Left hindlimb (tissue), 1 donor: ENCODE data around the gene LRRC34.

Experiments
- DNase-seq: peaks from one replicate; pipeline ENCODE4 v3.0.0-alpha.2; 2018

The LRRC34 gene

DNA sequence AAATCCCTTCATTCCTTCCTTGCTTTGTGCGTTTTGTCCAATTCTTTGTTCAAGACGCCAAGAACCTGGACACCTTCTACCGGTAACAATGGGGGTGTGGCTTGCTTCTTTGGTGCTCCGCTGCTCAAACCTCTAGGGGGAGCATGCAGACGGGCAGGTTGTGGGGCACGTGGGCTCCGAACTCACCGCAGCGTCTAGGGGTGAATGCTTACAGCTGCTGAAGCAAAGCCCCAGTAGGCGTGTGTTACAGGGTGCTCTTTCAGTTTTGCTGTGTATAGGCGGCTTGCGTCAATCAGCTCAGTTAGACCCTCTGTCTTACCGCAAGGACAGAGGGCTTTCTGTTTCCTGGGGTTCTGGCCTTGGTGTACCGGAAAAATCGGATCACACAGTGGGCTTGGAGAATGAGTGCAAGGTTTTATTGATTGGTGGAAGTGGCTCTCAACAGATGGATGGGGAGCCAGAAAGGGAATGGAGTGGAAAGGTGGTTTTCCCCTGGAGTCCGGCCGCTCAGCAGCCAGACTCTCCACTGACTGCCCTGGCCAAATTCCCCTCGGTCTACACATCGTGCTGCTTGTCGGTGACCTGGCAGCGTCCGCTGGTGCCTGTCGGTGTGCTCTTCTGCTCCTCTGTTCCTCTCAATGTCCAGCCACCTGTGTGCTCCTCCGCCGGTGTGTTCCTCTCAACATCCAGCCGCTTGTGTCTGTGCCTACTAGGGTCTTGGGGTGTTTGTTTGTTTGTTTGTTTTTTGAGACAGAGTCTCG is 1.2 kb upstream of the LRRC34 start:
- DNase-seq = peak; percentile 36

DNA sequence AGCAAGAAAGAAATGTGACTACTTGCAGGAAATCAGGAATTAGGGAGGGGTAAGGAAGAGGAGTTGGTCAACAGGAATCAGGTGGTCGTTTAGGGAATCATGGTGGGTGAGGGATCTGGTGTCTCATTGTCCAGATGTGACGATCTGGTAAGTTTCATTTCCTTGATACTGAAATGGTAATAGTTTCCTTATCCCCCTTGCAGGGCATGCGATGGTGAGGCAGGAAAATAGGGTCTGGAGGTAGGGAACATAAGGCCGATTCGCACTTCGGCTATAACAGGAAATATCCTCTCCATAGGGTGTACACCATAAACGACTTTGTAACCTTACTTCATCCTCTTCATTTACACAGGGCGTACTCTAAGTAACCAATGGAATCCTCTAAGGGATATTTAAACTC is 574 bp upstream of the LRRC34 start:
- DNase-seq = no peak

DNA sequence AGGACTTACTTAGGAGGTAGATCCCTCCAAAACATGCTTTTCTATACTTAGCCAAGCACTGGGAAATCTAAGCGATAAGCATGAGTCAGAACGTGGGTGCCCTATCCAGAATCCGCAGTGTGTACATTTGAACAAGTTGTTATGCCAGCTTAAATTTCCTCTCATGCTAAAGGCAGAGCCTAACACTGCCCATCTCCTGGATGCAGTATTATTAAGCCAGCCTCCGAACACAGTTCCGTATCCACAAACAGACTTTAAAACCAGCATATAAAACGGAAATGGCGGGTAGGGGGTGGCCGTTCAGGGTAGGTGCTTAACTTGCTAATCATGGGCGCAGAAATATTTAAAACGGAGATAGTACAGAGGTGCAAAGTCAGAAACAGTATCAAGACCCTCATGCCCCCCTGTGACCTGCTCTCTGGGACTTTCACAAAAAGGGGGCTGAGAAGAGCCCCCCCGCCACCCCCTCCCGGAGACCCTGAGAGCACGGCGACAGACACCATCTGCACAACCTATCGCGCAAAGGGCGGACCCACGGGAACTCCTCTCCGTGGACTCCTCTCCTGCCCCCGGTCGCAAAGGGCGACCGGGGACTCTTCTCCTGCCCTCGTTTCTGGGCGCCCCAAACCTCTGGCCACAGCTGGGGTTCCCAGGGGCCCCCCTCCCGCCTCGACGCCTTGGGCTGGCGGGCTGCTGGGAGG is 923 bp downstream of the LRRC34 start:
- peak; percentile 49 for DNase-seq

DNA sequence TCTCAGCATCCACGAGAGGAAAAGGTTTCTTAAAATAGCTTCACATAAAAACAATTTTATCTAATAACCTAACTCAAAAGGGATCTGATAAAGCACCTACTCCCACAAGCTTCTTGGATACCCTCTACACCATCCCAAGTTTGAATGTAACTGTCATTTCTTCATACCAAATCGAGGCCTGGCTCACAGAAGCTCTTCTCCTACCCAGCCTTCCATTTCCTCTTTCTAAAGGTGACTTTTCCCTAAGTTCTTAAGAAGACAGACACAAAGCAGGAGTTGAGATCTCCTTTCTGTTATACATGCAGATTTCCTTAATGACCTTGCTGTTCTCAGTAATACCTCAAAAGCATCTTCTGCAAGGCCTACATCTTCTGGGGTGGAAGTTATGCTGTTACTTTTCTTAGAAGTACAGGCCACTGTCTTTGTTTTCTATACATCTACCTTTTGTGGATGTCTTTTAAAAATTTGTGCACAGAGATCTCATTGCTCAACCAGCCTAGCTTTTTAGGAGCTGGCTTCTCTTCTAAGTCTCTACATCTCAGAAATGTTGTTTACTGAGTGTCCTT is 3.4 kb downstream of the LRRC34 start:
- no peak for DNase-seq

DNA sequence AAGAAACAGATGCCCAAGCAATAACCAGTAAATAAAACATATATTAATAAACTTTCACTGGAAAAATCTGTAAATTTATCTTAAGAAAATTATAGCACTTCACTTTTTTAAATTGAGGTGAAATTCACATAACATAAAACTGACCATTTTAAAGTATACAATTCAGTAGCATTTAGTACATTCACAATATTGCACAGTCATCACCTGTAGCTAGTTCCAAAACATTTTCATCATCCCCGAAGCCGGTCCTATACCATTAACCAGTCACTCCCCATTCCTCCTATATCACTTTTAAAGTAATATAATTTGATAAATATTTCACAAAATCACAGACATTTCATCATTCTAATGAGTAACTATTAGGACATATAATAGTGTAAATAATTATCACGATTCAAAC is 8.0 kb downstream of the LRRC34 start:
- DNase-seq = no peak

DNA sequence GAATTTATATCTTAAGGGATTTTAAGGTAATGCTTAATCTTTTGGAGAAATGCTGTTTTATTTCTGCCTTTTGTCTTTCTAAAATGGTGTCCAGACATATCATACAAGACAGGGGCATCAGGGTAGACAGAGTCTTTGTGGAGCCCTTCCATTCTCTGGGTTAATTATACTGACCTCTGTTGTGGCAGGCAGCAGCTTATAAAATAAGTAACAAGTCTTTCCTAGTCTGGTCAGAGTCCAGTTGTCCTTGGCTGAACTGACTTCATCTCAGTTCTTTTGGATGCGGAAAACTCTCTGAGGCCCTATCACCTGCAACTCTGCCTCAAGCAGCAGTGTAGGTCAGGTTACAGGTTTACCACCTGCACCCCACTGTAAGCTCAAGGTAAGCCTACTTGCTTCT is 20.3 kb downstream of the LRRC34 start:
- DNase-seq = no peak

DNA sequence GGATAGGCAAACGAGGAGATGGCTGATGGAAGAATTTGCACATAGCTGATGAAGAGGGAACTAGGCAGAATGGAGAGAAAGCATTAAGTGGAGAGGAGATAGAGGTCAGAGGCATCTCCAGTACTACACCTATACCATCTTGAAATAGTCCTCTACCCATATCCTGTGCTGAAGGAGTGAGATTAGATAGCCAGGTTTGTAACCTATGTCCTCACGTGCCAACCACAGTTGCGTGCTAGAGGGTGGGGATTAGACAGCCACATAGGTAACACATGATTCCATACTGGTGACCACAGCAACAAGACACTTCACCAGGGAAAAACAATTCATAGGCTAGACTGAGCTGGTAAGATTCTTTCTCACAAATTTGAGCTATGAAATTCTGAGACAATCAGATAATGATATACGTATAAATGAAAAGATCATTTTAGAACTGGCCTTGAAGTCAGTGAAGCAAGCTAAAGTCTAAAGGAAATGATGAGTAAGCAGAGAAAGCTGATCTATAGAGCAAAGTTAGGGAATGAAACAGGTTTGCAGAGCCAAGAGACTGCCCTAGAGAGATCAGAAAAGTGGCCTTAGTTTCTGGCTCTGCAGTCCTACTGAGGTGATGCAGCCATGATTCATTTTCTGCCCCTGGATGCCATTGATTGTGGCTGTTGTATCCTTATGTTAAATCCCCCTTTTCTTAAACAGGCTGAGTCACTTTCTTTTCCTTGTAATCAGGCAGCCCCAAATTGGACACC is 21.8 kb downstream of the LRRC34 start:
- no peak for DNase-seq

DNA sequence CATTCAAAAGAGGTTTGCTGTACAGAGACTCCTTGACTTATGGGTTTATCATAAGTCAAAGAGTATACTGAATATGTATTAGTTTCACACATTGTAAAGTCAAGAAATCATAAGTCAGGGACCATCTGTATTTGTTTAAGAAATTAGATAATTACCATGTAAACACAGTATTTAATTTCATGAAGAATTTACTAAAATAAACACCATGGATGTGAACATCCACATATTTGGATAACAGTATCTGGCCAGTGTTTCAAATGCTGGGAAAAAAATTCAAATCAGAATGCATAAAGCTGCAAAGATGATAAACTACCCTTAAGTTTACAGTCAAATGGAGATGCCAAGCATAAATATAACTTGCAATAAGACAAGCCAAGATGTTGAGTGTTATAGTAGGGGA is 22.5 kb downstream of the LRRC34 start:
- no peak for DNase-seq

DNA sequence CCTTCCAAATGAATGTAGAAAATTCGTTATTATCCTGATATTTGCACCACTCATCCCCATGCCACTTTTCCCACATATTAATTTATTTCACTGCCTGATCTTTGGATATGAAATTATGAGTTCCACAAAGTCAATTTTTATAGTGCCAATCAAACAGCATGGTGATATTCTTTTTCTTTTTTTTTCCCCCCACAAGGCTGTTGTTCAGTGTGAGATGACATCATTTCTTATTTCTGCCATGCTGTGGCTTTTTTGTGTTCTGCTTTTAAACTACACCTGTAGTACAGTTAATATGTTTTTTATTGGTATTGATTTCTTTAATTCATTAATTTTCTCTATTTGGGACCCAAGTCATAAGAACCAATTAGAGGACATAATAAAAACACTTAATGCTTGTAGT is 24.9 kb downstream of the LRRC34 start:
- no peak for DNase-seq

DNA sequence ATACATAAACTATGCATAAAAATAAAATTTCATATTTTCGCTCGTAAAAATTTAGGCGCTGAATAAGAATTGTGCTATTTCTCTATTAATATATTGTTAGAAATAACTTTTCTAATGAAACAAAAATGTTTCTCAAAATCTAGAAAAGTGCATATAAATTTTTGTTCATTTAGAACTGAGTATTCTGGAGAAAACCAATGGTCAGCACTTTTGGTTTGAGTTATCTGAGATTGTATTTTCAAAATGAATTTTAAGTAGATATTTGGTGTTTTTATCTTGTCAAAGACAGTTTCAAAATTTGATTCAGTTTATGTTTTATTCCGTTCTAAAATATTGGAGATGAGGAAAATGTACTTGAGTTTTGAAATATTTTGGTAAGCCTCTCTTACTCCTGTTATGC is 25.6 kb downstream of the LRRC34 start:
- no peak for DNase-seq

DNA sequence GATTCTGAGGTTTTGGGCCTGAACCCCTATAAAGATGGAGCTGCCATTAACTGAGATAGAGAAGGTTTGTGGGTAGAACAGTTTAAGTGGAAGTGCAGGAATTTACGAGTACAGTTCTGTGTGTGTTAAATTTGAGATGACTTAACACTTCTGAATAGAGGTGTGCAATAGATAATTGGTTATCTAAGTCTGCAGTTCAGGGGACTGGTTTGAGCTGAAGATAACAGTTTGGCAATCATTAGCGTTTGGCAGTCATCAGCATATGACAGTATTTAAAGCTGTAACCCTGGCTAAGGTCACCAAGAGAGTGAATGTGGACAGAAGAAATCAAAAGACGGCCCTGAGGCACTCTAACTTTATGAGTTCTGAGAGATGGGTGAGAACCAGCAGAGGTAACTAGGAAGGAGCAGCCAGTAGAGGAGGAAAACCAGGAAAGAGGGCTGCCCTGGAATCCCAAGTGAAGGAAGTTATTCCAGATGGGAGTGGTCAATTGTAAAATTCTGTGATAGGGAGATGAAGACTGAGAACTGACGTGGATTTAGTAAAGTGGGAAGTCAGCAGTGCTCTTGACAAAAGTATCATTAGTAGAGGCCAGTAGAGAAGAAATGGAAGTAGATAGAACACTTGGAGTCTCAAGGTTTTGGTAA is 31.4 kb downstream of the LRRC34 start:
- DNase-seq = no peak

DNA sequence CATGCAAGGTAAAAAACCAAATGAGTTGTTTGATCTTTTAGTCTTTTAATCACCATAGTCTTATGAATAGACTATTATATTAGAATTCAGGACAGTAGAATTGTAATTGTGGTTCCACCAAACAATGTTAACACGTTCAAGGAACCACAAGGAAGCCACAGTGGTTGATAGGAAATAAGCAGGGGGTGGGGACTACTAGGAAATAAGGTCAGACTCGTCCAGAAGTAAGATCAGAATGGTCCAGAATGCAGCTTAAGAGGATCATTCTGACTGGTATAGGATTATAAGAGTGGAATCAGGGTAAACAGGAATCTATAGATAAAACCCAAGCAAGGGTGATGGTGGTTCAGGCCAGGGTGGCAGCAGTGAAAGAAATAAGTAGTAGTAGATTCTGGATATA is 32.0 kb downstream of the LRRC34 start:
- DNase-seq = no peak

DNA sequence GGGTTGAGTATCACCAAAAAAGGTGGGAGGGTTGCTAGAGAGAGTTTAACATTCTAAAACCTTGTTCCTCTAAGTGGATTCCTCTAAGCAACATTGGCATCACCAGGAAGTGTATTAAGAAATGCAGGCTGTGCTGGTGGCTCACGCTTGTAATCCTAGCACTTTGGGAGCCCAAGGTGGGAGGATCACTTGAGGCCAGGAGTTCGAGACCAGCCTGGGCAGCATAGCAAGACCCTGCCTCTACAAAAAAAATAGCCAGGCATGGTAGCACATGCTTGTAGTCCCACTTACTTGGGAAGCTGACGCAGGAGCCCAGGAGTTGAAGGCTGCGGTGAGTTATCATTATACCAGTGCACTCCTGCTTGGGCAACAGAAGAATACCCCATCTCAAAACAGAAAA is 34.9 kb downstream of the LRRC34 start:
- DNase-seq = no peak

DNA sequence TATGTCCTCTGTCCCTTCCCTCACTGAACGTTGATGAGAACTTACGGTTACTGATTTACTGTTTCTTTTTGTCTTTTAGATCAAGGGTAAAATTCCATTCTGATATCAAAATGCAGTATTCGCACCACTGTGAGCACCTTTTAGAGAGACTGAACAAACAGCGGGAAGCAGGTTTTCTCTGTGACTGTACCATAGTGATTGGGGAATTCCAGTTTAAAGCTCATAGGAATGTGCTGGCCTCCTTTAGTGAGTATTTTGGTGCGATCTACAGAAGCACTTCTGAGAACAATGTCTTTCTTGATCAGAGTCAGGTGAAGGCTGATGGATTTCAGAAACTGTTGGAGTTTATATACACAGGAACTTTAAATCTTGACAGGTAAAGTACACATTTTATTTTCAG is 38.5 kb downstream of the LRRC34 start:
- no peak for DNase-seq

DNA sequence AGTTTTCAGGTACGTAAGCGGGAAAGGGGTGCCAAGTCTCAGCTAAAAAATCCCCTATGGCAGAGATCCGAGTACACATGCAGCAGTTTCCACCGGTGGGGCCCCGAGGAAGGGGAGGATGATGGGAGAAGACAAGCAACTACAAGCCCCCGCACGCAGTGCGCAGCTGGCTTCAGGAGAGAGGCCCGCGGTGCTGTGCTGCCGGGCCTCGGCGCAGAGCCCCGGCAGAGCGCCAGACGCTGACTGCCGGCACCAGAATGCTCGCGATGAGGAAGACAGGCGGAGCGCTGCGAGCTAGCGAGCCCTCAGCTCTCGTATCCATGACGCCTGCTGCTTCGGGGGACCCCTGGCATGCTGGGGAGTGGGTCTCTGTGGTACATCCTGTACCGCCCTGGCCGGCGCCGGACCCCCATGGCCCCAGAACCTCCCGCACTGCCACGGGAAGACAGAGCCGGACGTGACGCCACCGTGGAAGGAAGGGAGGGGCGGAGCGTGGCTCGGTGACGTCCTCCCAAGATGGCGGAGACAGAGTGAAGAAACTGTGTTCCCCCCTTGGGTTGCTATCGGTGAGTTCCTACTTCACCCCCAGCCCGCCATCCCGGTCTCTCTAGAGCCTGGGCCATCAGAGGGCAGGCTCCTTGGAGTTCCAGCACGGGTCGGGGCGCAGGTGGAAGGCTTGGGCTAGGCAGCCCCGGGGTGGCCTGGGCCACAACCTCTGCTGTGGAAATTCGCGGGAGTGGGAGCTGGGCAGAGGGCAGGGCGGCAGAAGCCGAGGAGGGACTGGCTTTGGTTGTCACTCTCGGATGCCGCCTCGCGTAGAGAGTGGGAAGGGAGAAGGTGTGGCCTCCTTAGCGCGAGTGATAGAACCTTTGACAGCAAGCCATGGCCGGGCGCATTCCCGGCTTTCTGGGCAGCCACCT is 39.5 kb downstream of the LRRC34 start, which contains the start of gene MYNN:
MYNN (plus strand) TSS at position 500 of the 920 bp plus-strand sequence. CDS start 900 bp downstream, outside the sequence.
- peak; percentile 96 for DNase-seq

DNA sequence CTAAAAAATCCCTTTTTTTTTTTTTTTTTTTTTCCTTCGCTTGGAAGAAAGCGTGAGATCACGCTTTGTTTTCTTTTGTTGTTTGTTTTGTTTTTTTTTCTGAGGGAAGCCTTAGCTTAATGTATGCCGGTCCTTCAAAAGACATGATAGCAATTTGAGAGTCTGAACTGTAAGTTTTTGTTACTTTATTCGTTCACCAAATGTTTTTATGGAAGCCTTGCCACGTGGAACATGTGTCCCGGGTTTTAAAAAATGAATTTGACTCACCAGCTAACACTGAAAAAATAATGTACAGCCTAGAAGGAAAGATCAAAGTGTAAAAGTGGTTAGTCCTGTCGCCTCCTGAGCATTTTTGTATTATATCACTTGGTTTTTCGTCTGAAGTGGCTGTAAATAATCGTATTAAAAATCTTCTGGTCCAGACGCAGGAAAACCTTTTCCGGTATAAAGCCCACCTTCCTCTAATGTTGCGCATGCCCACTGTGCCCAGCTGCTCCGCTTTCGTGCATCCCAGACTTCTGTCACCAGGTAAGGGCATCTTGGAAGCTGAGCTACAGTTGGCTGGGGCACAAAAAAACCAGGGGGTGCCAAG is 40.3 kb downstream of the LRRC34 start:
- DNase-seq = peak; percentile 86

DNA sequence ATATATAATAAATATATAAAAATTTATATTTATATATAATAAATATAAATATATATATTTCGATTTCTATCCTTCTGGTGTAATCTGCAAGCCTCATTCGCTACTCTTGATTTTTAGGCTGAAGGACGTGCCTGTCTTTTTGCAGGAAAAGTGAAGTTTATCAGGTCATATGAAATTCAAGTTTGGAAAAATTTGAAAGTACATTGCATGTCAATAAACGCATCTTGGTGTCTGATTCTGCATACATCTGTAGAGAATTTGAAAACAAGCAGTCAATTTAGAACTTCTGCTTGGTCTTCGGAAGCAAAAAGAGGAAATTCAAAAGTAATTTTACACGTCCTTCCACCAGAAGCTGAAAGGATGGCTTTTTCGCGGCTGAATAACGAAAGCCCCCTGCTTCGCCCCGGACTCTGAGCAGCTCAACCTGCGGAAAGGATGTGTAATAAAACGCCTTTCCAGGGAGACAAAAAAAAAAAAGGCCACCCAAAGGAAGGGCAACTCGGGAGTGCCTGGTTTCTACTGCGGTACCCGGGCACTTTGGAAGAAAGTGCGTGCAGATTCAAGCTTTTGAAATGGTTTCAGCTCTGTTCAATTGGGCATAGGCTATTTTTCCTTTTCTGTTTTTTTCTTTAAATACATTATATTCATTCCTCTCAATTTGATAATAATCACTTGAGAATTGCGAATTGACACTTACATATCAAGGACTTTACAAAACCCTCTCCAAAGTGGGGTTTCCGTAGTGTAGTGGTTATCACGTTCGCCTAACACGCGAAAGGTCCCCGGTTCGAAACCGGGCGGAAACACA is 41.0 kb downstream of the LRRC34 start:
- peak; percentile 74 for DNase-seq

DNA sequence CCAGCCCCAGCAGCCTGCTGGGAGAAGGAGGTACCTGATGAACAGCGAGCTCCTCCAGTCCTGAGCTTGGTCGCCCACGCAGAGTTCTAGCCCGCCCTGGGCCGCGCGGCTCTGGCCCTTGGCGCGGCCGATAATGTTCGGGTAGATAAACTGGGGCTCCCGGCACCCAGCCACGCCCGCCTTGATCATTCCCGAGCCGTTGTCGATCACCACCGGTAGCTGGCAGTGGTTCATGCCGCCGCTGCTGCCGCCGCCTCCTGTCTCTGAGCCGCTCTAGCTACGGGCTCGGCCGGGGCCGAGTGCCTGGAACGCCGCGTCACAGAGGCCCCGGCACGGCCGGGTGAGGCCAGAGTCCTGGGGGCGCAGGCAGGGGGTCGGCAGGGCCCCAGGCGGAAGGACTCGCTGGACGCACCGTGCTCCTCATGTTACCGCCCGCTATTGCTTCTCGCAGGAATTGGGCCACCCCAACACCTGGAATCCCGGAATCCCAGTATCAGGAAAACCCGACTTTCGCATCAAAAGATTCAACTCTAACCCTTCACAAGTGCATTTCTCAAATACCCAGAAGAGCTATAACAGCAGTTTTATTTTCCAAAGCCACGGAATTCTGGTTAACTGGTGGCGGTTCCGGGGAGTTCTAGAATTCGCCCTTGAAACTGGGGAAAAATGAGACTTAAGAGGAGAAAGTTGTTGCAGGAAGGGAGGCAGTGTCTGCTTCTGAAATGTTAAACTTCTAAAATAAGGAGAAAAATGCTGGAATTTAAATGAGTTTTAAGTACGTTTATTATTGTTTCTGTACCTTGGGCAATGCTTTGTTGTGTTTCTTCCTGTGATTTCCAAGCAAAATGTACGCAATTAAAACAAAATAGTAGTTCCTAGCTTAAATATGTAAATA is 43.2 kb downstream of the LRRC34 start, which contains the start of gene ACTRT3:
ACTRT3 (minus strand) TSS at position 275 of the 895 bp plus-strand sequence; CDS start at position 234, 41 bp downstream.
- DNase-seq = peak; percentile 81
